Putamen (tissue), 1 donor: ENCODE data around the gene STRA8.

Source experiments
- DNase-seq: peaks from one replicate; pipeline ENCODE4 v3.0.0-alpha.2; 2016; ENCODE audit warnings: low spot score

The STRA8 gene

DNA sequence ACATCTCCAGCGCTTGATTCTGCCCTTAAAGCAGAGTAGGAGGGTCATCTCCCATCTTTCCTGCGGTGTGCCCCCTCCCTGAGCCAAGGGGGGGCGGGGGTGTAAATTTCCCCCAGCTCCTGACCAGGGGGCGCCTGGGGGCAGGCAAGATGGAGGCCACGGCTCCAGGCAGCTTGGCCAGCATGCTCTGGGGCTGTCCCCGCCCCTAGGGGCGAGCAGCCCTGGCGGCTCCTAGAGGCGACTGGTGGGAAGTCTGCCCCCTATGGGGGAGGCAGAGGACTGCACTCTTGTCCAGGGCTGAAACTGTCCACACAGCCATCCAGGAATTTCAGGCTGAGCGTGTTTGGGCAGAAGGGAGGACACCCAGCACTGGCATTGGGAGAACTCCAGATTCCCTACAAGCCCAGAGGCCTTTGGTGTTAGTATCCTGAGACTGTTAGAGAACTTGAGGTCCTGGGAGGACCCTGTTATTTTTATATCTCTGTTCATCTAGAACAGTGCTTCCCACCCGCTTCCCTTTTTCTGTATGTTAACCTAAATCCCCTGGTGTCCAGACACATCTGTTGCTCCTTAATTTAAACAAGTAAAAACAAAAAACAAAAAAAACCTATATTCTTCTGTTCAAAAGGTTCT lies 4.6 kb downstream of the STRA8 start:
- DNase-seq = no peak

DNA sequence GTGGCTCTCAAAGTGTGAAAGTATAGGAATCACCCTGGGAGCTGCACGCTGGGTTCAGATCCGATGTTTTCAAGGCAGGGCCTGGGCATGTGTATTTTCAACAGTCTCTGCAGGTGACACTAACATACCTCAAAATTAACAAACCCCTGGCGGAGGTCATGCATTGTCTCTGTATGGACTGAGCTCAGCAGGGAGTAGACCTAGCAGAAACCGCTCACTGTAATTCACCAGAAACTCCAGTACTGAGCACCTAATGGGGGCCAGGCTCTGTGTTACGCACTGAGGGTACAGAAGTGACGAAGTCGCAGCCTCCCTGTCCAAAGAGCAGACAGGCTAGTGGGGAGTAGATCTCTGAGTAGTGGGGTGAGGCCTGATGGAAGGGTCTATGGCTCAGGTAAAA lies 5.6 kb downstream of the STRA8 start:
- DNase-seq = no peak

DNA sequence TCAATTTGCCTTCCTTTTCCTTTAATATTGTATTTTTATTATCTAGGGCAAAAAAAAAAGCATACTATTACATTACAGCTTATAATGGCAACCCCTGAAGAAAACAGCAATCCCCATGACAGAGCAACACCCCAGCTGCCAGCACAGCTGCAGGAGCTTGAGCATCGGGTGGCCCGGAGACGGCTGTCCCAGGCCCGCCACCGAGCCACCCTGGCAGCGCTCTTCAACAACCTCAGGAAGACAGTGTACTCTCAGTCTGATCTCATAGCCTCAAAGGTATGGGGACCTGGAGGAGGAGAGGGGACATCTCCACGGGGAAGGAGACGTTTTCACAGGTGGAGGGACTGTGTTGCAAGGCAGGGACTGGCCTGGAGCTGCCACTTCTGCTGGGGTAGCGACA lies 6.8 kb downstream of the STRA8 start:
- DNase-seq = no peak

DNA sequence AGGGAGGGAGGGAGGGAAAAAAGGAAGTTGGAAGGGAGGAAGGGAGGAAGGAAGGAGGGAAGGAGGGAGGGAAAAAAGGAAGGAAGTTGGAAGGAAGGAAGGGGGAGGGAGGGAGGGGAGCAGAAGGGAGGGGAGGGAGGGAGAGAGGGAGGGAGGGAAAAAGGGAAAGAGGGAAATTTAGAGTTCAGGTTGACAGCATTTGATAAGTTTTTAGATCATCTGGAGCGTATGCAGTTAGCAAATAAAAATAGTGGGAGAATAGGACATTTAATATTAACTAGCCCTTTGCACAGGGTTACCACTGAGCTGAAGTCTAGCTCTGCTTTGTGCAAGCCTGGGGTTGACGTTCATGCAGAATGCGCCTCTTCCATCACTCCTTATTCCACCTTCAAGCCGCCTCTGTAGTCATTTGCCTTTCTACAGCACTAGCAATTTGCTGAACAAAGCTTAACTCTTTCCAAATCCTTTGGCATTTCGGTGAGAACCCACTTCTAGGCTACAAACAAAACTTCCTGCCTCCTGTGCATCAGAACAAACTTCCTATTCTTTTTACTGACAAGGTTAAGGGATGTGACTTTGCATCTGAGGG lies 8.6 kb downstream of the STRA8 start:
- DNase-seq = peak; percentile 53

DNA sequence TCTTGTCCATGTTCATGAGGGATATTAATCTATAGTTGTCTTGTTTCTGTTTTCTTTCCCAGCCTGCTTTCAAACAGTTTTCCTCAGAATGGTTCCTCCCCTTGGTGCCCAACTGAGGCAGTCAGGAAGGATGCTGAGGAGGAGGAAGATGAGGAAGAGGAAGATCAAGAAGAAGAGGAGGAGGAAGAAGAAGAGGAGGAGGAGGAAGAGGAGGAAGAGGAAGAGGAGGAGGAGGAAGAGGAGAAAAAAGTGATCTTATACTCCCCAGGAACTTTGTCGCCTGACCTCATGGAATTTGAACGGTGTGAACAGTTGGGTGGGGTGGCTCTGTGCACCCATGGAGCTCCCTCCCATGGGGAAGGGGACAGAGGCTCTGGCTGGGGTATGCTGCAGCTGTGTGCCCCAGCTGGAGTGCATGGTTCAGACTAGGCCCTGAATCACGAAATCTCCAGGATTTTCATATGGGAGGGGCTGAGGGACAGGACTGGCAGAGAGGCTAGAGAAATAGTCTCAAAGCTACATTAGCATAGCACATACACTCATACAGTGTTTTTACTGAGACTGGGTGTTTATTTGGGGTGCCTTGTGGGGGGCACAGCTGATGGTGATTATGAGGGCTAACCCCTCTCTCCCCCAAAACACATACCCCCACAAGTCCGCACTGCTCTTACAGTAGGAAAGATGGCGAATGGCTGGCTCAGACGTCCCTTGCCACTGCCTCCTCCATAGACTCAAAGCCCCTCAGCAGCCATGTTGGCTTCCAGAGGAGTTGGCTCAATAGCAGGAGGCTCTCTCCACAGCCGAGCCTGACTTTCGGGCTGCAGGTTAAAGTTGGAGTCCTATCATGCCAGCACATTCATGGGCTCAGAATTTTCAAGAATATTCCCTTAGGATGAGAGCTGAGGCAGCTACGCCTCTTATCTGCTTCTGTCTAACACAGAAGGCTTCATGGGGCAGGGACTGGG lies 11.9 kb downstream of the STRA8 start:
- no peak for DNase-seq

DNA sequence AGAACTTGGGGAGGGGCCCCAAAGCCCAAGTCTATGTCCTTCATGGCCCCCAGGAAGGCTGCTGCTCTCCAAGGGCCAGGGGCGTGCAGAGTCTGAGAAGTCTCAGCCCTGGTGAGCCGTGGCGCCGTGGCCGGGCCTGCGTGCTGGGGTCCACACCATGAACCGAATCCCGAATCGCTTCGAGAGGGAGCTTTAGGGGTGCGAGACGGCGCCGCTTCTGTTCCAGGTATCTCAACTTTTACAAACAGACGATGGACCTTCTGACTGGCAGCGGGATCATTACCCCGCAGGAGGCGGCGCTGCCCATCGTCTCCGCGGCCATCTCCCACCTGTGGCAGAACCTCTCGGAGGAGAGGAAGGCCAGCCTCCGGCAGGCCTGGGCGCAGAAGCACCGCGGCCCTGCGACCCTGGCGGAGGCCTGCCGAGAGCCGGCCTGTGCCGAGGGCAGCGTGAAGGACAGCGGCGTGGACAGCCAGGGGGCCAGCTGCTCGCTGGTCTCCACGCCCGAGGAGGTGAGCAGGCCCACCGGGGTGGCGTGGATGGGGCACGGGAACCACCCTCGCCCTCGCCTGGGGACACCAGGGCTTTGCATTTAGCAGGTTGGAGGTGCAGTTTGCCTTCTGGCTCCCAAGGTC lies 12.7 kb downstream of the STRA8 start:
- DNase-seq = no peak

DNA sequence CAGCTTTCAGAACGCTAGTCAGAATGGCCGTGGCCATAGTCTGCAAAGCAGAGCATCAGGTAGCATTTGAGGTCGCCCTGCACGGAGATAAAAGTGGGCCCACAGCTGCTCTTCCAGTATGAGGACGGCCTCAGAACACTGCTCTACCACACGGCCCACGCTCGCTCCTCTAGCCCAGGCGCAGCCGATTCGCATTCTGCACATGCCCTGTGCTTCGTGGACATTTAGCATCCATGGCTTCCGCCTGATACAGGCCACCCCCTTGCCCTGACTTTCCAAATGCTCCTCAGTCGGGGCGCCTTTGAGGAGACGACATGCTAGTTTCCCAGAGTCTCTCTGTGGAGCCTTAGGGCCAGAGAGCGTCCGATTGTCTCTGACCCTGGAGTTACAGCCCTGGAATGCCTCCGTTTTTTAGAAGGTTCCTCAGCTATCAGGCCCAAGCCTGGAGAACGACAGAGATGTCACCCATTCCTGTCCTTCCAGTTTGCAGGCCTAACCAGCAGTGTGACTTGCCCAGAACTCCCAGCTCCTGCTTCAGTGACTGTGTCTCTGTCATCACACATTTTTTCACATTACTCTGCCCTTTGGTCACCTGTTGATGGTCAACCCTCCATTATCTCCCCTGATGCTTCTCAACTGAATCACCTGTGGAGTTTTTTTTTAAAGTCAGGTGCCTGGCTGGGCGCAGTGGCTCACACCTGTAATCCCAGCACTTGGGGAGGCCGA lies 14.3 kb downstream of the STRA8 start:
- DNase-seq = no peak

DNA sequence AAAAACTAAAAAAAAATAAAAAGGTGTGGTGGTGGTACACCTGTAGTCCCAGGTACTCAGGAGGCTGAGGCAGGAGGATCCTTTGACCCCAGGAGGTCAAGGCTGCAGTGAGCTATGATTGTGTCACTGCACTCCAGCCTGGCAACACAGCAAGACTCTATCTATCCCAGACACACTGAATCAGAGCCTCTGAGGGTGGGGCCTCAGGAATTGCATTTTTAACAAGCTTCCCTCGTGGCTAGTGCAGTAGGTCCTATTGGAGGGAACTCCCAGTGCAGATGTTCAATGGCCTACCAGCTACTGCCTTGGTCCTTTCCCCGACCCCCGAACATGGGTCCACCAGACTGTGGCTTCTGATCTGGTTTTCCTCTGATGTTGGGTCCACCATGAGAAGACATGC lies 14.9 kb downstream of the STRA8 start:
- DNase-seq = no peak

DNA sequence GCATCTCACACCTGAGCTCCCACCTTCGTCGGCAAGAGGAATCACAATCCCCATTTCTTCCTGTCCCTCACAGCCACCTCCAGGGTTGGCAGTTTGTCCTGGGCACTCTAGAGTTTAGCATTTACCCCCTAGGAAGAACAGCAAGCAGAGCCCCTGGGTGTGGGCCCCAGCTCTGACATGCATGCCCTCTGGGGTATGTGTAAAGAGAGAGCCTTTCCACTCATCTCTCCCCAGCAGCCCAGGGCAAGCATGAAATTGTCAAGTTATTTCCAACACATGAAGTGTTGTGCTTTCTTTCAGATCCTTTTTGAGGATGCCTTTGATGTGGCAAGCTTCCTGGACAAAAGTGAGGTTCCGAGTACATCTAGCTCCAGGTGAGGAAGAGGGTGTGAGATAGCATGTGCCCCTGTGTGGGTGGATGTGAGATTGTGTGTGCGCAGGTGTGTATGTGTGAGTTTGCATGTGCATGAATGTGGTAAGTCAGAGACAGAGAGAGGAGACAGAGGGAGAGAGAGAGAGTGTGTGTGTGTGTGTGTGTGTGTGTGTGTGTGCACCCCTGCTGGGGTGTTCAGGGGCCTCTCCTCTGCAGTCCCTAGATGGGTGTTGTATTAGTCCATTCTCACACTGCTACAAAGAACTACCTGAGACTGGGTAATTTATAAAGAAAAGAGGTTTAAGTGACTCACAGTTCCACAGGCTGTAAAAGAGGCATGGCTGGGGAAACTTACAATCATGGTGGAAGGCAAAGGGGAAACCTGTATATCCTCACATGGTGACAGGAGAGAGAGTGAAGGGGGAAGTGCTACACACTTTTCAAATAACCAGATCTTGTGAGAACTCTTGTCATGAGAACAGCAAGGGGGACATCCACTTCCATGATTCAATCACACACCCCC lies 18.1 kb downstream of the STRA8 start:
- DNase-seq = no peak

DNA sequence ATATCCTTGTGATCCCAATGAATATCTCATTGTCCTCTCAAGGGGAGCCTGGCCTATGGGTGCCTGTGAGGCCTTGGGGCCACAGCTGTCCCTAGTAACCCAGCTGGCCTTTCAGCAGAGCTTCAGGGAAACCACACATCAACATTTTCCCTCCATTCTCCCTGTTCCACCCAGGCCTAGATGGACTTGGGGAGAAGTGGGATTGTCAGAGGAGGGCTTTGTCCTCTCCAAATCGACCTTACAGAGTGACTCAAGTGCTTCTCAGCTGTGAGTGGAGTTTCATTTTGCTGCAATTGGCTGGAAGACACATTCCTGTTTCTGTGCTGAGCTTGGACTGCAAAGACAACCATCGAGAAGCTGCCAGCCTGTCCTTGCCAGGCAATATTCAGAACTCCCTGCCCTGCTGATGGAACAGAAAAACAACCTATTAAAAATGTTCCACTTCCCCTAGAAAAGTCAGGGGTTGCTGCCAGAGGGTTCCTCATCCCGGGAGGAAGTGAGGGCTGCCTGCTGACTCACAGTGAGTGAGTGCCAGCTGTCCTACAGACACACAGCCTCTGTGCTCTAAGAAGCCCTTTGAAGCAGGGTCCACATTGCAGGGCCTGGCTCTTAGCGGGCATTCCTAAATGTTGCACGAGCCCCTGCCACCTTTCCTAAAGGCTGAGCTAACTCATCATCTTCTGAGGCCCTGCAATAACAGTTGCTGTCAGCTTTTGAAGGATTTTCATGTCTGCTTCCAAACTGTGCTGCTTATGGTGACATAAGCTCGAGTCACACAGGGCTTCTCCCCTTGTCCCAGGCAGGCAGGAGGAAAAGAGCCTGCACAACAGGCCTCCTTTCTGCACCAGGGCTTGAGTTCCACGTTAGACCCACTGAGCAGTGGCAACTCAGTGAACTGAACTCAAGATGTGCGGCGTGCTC lies 20.5 kb downstream of the STRA8 start:
- DNase-seq = peak; percentile 89

DNA sequence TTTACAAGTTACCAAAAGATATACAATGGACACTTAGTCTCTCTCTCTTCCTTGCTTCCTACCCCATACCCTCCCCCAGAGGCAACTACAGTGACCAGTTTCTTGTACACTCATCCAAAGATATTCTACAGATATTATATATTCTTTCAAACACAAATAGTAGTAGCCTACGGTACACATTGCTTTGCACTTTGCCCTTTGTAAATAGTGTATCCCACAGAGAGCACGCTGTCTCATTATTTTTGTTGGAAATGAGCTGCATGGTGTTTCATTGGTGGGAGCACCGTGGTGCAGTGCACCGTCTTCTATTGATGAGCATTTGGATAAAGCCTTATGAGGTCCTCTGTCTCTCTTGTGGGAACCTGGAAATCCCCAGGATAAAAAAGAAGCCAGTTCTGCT lies 24.2 kb downstream of the STRA8 start:
- no peak for DNase-seq

DNA sequence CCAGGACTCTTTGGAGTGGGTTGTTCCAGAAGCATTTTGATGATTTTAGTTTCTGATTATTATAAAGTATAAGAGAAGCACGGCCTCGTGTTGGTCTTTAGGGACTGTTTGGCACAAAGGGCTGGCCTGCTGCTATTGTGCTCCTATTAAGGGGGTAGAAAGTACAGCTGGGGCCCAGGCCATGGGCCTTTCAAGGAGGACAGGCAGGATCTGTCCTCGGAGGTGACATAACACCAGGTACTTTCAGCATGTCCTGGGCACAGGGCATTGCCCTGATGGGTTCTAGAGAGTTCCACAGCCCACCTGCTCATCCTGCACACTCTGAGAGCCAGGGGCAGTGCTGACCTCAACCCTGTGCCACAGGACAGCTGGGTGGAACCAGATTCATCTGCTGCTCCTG lies 24.9 kb downstream of the STRA8 start:
- DNase-seq = no peak

DNA sequence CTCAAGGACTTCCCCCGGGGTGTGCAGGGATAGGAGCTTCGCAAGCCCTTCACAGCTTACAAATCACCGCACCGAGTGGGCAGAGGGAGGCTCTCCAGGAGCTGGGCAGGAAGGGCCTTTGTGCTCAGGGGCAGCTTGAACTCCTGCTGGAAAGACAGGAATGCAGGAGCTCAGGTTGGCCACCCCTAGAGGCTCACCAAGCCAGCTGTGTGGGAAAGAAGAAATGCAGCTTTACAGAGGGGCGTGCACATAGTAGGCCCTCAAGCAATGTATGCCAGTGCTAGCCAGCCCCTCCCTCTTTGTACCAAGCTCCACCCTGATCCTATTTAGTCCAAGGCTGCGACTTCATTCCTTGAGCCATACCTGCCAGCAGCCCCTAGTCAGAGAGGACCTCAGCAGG lies 26.1 kb downstream of the STRA8 start:
- DNase-seq = no peak

DNA sequence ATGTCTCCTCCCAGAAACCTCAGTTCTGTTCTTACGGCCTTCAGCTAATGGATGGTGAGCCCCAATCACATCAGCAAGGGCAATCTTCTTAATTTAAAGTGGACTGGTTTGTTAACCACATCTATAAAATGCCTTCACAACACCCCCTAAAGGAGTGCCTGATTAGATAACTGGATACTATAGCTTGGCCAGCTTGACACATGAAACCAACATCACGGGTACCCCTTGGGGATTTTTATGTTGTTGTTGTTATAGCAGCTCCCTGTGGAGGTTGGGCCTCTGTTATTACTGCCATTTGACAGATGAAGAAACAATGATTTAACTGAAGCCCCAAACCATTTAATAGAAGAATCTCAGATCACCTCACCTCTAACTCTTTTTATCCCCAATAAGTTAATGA lies 26.8 kb downstream of the STRA8 start:
- DNase-seq = no peak

DNA sequence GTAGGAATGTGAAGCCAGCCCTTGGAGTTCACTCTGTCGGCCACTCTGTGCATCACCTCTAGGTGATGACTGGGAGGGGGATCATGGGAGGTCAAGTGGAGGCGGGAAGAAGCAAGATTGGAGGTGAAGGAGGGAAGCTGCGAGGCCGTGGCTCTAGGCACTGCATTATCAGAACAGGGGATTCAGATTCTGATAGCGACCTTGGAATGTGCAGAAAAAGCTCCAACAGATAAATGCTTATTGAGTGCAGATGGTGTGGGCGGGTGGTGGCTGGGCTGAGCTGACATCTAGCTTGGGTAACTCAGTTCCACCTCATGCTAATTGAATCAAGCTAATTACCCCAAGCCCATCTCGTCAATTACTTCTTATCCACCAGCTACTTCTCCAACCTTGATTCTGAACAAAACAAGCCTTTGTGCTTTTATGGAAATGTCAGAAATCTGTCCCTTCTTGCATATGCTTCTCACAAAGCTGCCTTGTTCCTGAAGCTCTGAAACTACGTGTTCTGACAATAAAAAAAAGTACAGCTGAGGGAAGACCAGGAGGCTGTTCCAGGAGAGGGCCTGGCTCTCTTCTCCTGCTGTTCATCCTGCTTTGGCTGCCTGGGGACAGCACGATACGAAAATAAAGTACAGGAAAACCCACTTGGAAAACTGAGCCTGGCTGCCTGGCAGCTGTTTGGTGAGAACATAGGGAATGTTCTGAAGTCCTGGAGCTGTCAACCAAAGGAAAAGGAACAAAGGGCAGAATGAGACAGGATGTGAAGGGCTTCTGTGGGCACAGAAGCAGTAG lies 27.5 kb downstream of the STRA8 start:
- DNase-seq = peak; percentile 71

DNA sequence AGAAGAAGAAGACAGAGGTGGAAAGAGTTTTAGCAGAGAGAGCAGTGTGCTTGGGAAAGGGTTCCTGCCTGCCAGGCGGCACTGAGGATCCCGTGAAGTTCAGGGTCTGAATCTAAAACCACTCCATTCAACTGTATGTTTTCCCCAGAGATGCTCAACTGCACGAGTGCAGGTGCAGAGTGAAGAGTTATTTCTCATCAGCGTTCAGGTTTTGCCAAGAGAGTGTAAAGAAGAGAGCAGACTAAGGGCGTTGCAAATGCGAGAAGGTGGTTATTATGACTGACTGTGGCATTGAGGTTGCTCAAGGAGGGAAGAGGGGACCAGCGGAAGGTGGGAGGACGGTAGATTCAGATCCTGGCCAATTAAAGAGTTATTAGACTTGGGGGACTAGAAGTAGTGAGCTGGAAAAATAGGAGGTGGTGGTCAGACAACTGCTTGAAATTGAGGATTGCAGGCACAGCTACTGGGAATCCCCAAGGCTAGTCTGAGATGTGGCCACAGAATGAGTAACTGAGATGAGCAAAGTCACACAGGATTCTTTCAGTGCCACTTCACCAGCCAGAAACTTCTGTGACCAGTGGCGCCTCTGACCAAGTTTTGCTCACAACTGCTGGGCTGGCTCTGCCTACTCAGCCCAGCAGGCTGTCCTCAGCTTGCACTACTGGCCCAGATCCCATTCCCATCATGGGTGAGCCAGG lies 29.1 kb downstream of the STRA8 start:
- DNase-seq = no peak

DNA sequence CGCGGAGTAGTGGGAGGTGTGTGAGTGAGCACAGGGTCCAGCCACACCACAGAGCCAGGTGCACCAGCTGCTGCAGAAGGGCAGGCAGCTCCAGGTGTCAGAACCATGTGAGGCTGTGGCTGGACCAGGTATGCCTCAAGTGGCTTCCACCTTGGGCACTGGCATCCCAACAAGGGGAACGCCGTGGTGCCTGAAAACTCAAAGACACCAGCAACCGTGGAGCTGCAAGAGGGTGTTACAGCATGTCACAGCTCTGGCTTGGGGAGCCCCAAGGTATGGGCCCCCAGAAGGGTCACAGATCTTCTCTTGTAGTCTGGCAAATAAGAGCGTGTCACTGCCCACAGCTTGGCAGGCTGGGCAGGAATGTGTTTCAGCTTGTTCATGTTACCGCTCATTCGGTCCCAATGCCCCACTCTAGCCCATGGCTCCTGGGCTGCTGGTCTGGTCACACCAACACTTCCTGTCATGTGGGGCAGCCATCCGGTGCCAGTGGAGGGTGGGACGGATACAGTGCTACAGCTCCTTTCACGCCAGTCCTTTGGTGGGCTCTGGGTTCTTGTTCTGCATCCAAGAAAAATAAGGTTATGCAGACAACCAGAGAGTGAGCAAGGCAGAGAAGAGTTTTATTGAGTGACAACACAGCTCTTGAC lies 29.8 kb downstream of the STRA8 start:
- no peak for DNase-seq

DNA sequence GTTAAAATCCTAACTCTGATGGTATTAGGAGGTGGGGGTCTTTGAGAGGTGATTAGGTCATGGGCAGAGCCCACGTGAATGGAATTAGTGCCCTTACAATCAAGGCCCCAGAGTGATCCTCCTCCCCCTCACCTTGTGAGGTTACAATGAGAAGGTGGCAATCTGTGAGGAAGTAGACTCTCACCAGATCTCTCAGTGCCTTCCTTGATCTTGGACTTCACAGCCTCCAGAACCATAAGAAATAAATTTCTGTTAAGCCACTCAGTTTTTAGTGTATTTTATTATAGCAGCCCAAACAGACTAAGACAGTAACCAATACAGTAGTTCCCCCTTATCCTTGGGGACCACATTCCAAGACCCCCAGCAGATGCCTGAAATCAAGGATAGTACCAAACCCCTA lies 32.0 kb downstream of the STRA8 start:
- DNase-seq = no peak
